K562 (cell line): ENCODE results near the gene PRLH. TPM values are rescaled to one million over a fixed set of nuclear protein-coding genes. Genes with fewer than 3 reads are reported as not detected.

Experiments
- ATAC-seq: fragments of 200-7000 bp; cut with Tn5 transposase; 3 replicates; pipeline ENCODE4 v1.9.1; 2020; ENCODE audit warnings: moderate library complexity
- BruUV-seq: library from RNA; stranded (reverse); fragments of 400-500 nt; replicated peaks from 2 replicates; lab custom pipeline; 2021; lab: Mats Ljungman, UMichigan
- CTCF ChIA-PET: fragments of 300-600 bp; formaldehyde crosslinking; extraction: SDS; loops from one replicate; lab custom pipeline; 2021; ENCODE audit warnings: low intra/inter-chr PET ratio; lab: Yijun Ruan, JAX
- POLR2A ChIA-PET: fragments of 300-600, 350-650 bp; sonication (Branson Sonifier 250); formaldehyde crosslinking; extraction: SDS; loops from one replicate; lab custom pipeline; 2021; ENCODE audit warnings: antibody characterized with exemption, inconsistent platforms; lab: Yijun Ruan, JAX
- DNase-seq, 4 experiments: peaks; one replicate each; pipeline versions ENCODE4 v3.0.0 to v3.0.0-alpha.2; 2011 to 2018; ENCODE audit warnings: low spot score in 3 of 4, mixed read lengths in 3 of 4; ENCODE audit errors: extremely low read depth in 1 of 4
- FAIRE-seq: peaks from 2 replicates; lab custom pipeline; 2011; peaks lifted over from hg19 to GRCh38; lab: Jason Lieb, UNC
- H2AFZ ChIP-seq: 2 replicates; pipeline ENCODE4 v1.6.0; 2011; ENCODE audit warnings: low read depth, low read length, control low read depth, inconsistent platforms
- H3K27ac ChIP-seq: fragments of 200-600 bp; 3 replicates; pipeline ENCODE4 v1.8.0; 2011; ENCODE audit warnings: low read depth, mild to moderate bottlenecking, control low read depth, inconsistent platforms, low read length, moderate library complexity, mixed read lengths; ENCODE audit errors: extremely low read depth
- H3K27me3 ChIP-seq, 2 experiments: fragments of 300-600 bp in 1 of 2; 2 replicates in 1 of 2; 3 replicates in 1 of 2; pipeline versions ENCODE4 v1.6.0 to v1.8.0; 2011; ENCODE audit warnings: inconsistent platforms in 2 of 2, low read length in 2 of 2, mild to moderate bottlenecking in 1 of 2, mixed read lengths in 1 of 2, moderate library complexity in 1 of 2; ENCODE audit not compliant: control insufficient read depth in 2 of 2, insufficient read depth in 2 of 2
- H3K36me3 ChIP-seq: fragments of 300-600 bp; 3 replicates; pipeline ENCODE4 v1.8.0; 2011; ENCODE audit warnings: mild to moderate bottlenecking, low read length, inconsistent platforms; ENCODE audit not compliant: control insufficient read depth, insufficient read depth
- H3K4me1 ChIP-seq, 2 experiments: fragments of 200-600 bp in 1 of 2; replicated peaks in 1 of 2; 2 replicates in 1 of 2; 3 replicates in 1 of 2; pipeline versions ENCODE4 v1.5.1 to v1.8.0; 2011; ENCODE audit warnings: inconsistent platforms in 2 of 2, low read length in 2 of 2, mild to moderate bottlenecking in 1 of 2, mixed read lengths in 1 of 2, moderate library complexity in 1 of 2; ENCODE audit not compliant: control insufficient read depth in 2 of 2, insufficient read depth in 2 of 2
- H3K4me2 ChIP-seq: 2 replicates; pipeline ENCODE4 v1.6.1; 2011; ENCODE audit warnings: low read length, control low read depth, inconsistent platforms, mixed read lengths; ENCODE audit not compliant: insufficient read depth
- H3K4me3 ChIP-seq: fragments of 200-600 bp; sonication (generic), shearing (Covaris generic); 2 replicates; pipeline ENCODE4 v1.5.1; 2016; ENCODE audit warnings: control low read depth, inconsistent platforms
- H3K79me2 ChIP-seq: fragments of 200-600 bp; 3 replicates; pipeline ENCODE4 v1.8.0; 2011; ENCODE audit warnings: low read length, inconsistent platforms; ENCODE audit not compliant: control insufficient read depth, insufficient read depth
- H3K9ac ChIP-seq, 2 experiments: 2 replicates each; pipeline versions ENCODE4 v1.6.0 to v1.6.1; 2011; ENCODE audit warnings: low read depth in 2 of 2, low read length in 2 of 2, control low read depth in 1 of 2, inconsistent platforms in 1 of 2, mild to moderate bottlenecking in 1 of 2, mixed read lengths in 1 of 2; ENCODE audit not compliant: insufficient read depth in 1 of 2
- H3K9me1 ChIP-seq: one replicate; pipeline ENCODE4 v1.6.0; 2011; ENCODE audit warnings: inconsistent platforms, mild to moderate bottlenecking, low read length, moderate library complexity; ENCODE audit not compliant: control insufficient read depth, insufficient read depth
- H3K9me3 ChIP-seq: replicated peaks from 2 replicates; pipeline ENCODE4 v1.5.1; 2011; ENCODE audit warnings: low read depth, low read length, inconsistent platforms; ENCODE audit not compliant: control insufficient read depth, insufficient read depth
- H4K20me1 ChIP-seq: replicated peaks from 2 replicates; pipeline ENCODE4 v1.6.1; 2011; ENCODE audit warnings: low read length, inconsistent platforms, mixed read lengths; ENCODE audit not compliant: control insufficient read depth, insufficient read depth
- HDAC6 ChIP-seq: IDR thresholded peaks from 2 replicates; pipeline ENCODE4 v1.6.1; 2012; ENCODE audit warnings: low read depth, mild to moderate bottlenecking, control low read depth, inconsistent platforms, low read length, moderate library complexity
- JUN ChIP-seq, 2 experiments: sonication (generic) in 1 of 2; formaldehyde crosslinking in 1 of 2; IDR thresholded peaks; 2 replicates each; pipeline versions ENCODE4 v1.6.1 to v1.8.0; 2012 to 2022; ENCODE audit warnings: borderline replicate concordance in 2 of 2, mild to moderate bottlenecking in 2 of 2, improper control_type of control experiment in 1 of 2, low read depth in 1 of 2, low read length in 1 of 2, missing genetic modification reagents in 1 of 2
- MEF2A ChIP-seq: IDR thresholded peaks from 2 replicates; pipeline ENCODE4 v1.6.1; 2011; ENCODE audit warnings: low read depth, mild to moderate bottlenecking, low read length, moderate library complexity; ENCODE audit not compliant: control insufficient read depth
- REST ChIP-seq, 2 experiments: fragments of 450-650 bp; formaldehyde crosslinking in 1 of 2; IDR thresholded peaks; 2 replicates each; pipeline versions ENCODE4 v1.4.0 to v1.6.1; 2014 to 2020; ENCODE audit warnings: mild to moderate bottlenecking in 2 of 2, borderline replicate concordance in 1 of 2, low read depth in 1 of 2
- TAF9B ChIP-seq: fragments of 450-650 bp; IDR thresholded peaks from 2 replicates; pipeline ENCODE4 v1.6.1; 2018; ENCODE audit warnings: mild to moderate bottlenecking; ENCODE audit not compliant: partially characterized antibody
- TSHZ1 ChIP-seq: fragments of 250-450 bp; sonication (Bioruptor Pico); IDR thresholded peaks from 2 replicates; pipeline ENCODE4 v1.4.0; 2020; ENCODE audit warnings: mild to moderate bottlenecking, moderate library complexity
- ZNF24 ChIP-seq: fragments of 450-650 bp; IDR thresholded peaks from 2 replicates; pipeline ENCODE4 v1.6.1; 2016
- ZNF766 ChIP-seq: fragments of 200-800 bp; sonication (Bioruptor generic); conservative IDR thresholded peaks from 2 replicates; pipeline ENCODE4 v1.6.1; 2016; ENCODE audit warnings: missing genetic modification characterization, missing compliant biosample characterization
- WGBS: fragments of 100-300 bp; shearing (Covaris generic); methylation state at CpG from one replicate; pipeline ENCODE4 v1.1.6; 2016; ENCODE audit warnings: low coverage, mixed read lengths; ENCODE audit not compliant: insufficient coverage; ENCODE audit errors: missing lambda C conversion rate; 5-methylcytosine and 5-hydroxymethylcytosine counted together
- in situ Hi-C: fragments of 300-500 bp; cut with MboI; formaldehyde crosslinking; loops from 4 replicates; pipeline ENCODE4 v1.15.0; 2018; ENCODE audit warnings: inconsistent platforms, mixed read lengths
- intact Hi-C: fragments of 100-400 bp; cut with micrococcal nuclease; formaldehyde crosslinking; loops from 2 replicates; pipeline ENCODE4 v1.14.2; 2022
- polyA plus RNA-seq, 8 experiments: library from polyadenylated mRNA; depleted of rRNA in 4 of 8; stranded (reverse) in 5 of 8; unstranded in 3 of 8; fragments of >200 nt; fragmentation: Nextera tagmentation in 2 of 8; fragmentation: Illumina TruSeq in 1 of 8; extraction: Ambion mirVana in 2 of 8; extraction: Trizol in 1 of 8; gene quantifications; 2 replicates each; pipeline versions ENCODE4 v1.2.1 to v1.2.3, GENCODE V29; 2011 to 2014; ENCODE audit warnings: inconsistent platforms in 1 of 8, missing spikeins in 1 of 8
- total RNA-seq, 7 experiments: library from RNA; depleted of rRNA in 6 of 7; stranded (reverse); fragments of >200 nt in 6 of 7; fragmentation: Illumina TruSeq in 2 of 7; extraction: Trizol in 2 of 7; gene quantifications; 2 replicates each; pipeline versions ENCODE4 v1.2.1 to v1.2.3, GENCODE V29; 2011 to 2021; ENCODE audit warnings: low replicate concordance in 1 of 7

The PRLH gene
- total and polyA plus RNA-seq, 9 of the 15 experiments (the other 6 are each of a cell fraction or from before 2014, with no cell fraction given) = not detected

- no TSS peak for BruUV-seq
- no peak overlapping the region for H3K4me2 ChIP-seq
- peaks cover 2 to 37% of the 10 kb centered on the region in 2 experiments; a peak in 4 of 5 replicates for H3K27me3 ChIP-seq
- H3K9me3 ChIP-seq = no peaks in the 10 kb centered on the region
- no peak overlapping the region for H3K9ac ChIP-seq
- H3K79me2 ChIP-seq = no peaks in the 10 kb centered on the region
- no peak for DNase-seq
- H3K4me3 ChIP-seq = no peak overlapping the region
- intact Hi-C loops = no loop called here
- ChIA-PET POLR2A (no interaction called here), CTCF (no interaction called here)
- H3K36me3 ChIP-seq = no peaks in the 10 kb centered on the region
- no peaks in the 10 kb centered on the region for H3K9me1 ChIP-seq
- no peak overlapping the region for H2AFZ ChIP-seq
- TF ChIP-seq TSHZ1 (CRISPR knock-in tag) = no peak
- peak; percentile 17; the same call in 1 of the 2 replicates for TF ChIP-seq REST (IDR thresholded peaks at IDR 0.05; ENCODE audit: borderline replicate concordance)
- TF ChIP-seq REST (CRISPR knock-in tag; IDR thresholded peaks at IDR 0.05; ENCODE audit: low read depth) = no peak
- no peak for TF ChIP-seq JUN (IDR thresholded peaks at IDR 0.05; ENCODE audit: borderline replicate concordance, low read depth, low read length)
- TF ChIP-seq JUN (CRISPR knock-in tag; IDR thresholded peaks at IDR 0.05; ENCODE audit: borderline replicate concordance) = no peak
- TF ChIP-seq ZNF24 = no peak
- no peak for TF ChIP-seq TAF9B
- no peak for TF ChIP-seq ZNF766 (CRISPR knock-in tag)
- no peak for TF ChIP-seq HDAC6
- TF ChIP-seq MEF2A = no peak
- H3K4me1 ChIP-seq = no peaks in the 10 kb centered on the region
- no peak for FAIRE-seq
- in situ Hi-C loops = no loop called here
- H4K20me1 ChIP-seq = no peaks in the 10 kb centered on the region; the same call in 1 of the 2 replicates
- no peak for ATAC-seq
- no peak overlapping the region for H3K27ac ChIP-seq
- WGBS = 2% methylated on average over 10 of the region's 11 CpGs
Measured at GRCh38 chr2:237547841-237548416, 18.4 kb upstream of the PRLH start.
